Measurements from ENCODE around the gene LHCGR.

DNA sequence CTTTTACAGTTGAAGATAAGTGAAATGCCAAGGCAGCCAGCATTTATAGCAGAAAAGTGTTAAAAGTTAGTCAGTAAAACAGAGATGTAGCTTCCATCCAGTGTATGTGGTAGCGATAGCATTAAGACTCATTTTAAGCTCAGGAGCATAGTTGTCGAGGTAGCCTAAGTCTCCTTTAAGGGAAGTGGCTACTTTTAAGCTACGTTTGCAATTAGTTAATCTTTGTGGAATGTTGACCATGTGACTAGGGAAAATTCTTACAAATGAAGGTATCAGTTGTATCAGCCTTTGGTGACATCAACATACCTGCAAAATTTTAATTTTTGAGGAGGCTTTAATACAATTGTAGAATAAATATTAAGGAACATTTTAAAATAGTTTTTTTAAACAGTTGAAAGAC lies 61.9 kb downstream of the LHCGR start:
- no peak for TF ChIP-seq POLR2AphosphoS5 (IDR thresholded peaks at IDR 0.05)
- no peak for TF ChIP-seq POLR2A (IDR thresholded peaks at IDR 0.05)
- no peak for TF ChIP-seq EP300 (IDR thresholded peaks at IDR 0.05; ENCODE audit: low read depth)
